ENCODE data around the gene CDH4.

GRCh38 chr20:61562897-61563504 is 310.9 kb downstream of the CDH4 start:
- TF ChIP-seq RCOR1 (IDR thresholded peaks at IDR 0.05; ENCODE audit: borderline replicate concordance in 1 of 2, low read depth in 2 of 2, low read length in 2 of 2) = no peak
- no peak for TF ChIP-seq POLR2AphosphoS5 (IDR thresholded peaks at IDR 0.05; ENCODE audit: control insufficient read depth, insufficient read depth, low read depth, low read length)
- no peak for TF ChIP-seq MLX (CRISPR knock-in tag; conservative IDR thresholded peaks at IDR 0.05)
- TF ChIP-seq MGA (IDR thresholded peaks at IDR 0.05) = no peak
